Epithelial cell of esophagus (primary cell): ENCODE results near the gene SLC27A4.

Experiments
- DNase-seq: peaks from one replicate; pipeline ENCODE4 v3.0.0; 2010; ENCODE audit warnings: low read depth
- H3K4me3 ChIP-seq: 2 replicates; pipeline ENCODE4 v1.5.1; 2011; ENCODE audit warnings: mild to moderate bottlenecking, low read length, control low read depth
- CTCF ChIP-seq: IDR thresholded peaks from 2 replicates; pipeline ENCODE4 v1.5.1; 2011; ENCODE audit warnings: low read depth, mild to moderate bottlenecking, low read length, control low read depth, inconsistent platforms; ENCODE audit not compliant: insufficient read depth; ENCODE audit errors: missing control alignments

The SLC27A4 gene

GRCh38 chr9:128394379-128395168 is 54.2 kb downstream of the SLC27A4 start:
- TF ChIP-seq CTCF = no peak
- H3K4me3 ChIP-seq = no peak overlapping the region
- DNase-seq = no peak

- TF ChIP-seq CTCF = no peak
- no peak for DNase-seq
- H3K4me3 ChIP-seq = no peak overlapping the region
Observed at GRCh38 chr9:128396970-128397613, 56.8 kb downstream of the SLC27A4 start.

GRCh38 chr9:128397831-128398230 is 57.5 kb downstream of the SLC27A4 start:
- no peak overlapping the region for H3K4me3 ChIP-seq
- DNase-seq = no peak
- no peak for TF ChIP-seq CTCF

- no peak overlapping the region for H3K4me3 ChIP-seq
- DNase-seq = no peak
- TF ChIP-seq CTCF = no peak
Observed at GRCh38 chr9:128399861-128400260, 59.5 kb downstream of the SLC27A4 start.

GRCh38 chr9:128404560-128404959 is 64.2 kb downstream of the SLC27A4 start:
- no peak overlapping the region for H3K4me3 ChIP-seq
- no peak for DNase-seq
- TF ChIP-seq CTCF = no peak

GRCh38 chr9:128405077-128405779 is 64.9 kb downstream of the SLC27A4 start:
- no peak for DNase-seq
- no peak overlapping the region for H3K4me3 ChIP-seq
- no peak for TF ChIP-seq CTCF
